Lung microvascular endothelial cell (primary cell): ENCODE data around the gene KCTD5. TPM values are rescaled to one million over a fixed set of nuclear protein-coding genes. Genes with fewer than 3 reads are reported as not detected.
"Not testable (repeated sequence)": the region's sequence is repeated elsewhere in the genome, so short reads cannot be mapped to it uniquely, and the experiment has no call there.

Source experiments
- DNase-seq, 2 donors: peaks; one replicate each; pipeline versions ENCODE4 v3.0.0 to v3.0.0-alpha.2; 2010; ENCODE audit warnings: low read depth in 2 of 2
- total RNA-seq: library from RNA; depleted of rRNA; stranded (reverse); fragments of >200 nt; gene quantifications from 2 replicates; pipeline ENCODE4 v1.2.1, GENCODE V29; 2014

The KCTD5 gene, protein sequence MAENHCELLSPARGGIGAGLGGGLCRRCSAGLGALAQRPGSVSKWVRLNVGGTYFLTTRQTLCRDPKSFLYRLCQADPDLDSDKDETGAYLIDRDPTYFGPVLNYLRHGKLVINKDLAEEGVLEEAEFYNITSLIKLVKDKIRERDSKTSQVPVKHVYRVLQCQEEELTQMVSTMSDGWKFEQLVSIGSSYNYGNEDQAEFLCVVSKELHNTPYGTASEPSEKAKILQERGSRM
- total RNA-seq: 13.3 and 17.5 TPM in 2 replicates

DNA sequence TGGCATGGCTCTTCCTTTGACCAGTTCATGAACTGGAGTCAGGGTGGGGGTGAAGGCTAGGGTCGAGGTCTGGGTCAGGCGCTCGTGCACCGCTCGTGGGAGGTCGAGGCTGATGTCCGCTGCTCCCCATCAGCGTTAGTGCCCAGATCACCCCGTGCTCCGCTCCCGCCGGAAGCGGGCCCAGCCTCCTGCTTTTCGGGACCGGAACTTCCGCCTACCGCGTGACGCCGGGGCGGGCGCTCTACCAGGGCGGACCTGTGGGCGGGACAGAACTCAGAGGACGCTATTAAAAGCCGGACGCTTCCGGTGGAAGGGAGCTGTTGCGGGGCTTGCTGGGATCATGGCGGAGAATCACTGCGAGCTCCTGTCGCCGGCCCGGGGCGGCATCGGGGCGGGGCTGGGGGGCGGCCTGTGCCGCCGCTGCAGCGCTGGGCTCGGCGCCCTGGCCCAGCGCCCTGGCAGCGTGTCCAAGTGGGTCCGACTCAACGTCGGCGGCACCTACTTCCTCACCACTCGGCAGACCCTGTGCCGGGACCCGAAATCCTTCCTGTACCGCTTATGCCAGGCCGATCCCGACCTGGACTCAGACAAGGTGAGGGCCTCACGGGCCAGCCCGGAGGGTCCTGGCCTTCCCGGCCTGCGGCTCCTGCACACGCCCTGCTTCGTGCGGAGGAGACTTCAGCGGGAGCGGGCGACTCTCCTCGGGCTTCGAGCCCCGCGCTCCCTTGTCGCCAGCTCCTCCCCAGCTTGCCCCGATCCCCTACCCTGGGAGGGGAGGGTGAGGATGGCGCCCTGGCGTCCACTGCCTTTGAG is at the start of gene KCTD5:
TSS of gene KCTD5 (plus strand) at position 315 of the 813 bp plus-strand sequence. CDS start at position 341, 26 bp downstream.
- peak; percentile 97 to 98 for DNase-seq

DNA sequence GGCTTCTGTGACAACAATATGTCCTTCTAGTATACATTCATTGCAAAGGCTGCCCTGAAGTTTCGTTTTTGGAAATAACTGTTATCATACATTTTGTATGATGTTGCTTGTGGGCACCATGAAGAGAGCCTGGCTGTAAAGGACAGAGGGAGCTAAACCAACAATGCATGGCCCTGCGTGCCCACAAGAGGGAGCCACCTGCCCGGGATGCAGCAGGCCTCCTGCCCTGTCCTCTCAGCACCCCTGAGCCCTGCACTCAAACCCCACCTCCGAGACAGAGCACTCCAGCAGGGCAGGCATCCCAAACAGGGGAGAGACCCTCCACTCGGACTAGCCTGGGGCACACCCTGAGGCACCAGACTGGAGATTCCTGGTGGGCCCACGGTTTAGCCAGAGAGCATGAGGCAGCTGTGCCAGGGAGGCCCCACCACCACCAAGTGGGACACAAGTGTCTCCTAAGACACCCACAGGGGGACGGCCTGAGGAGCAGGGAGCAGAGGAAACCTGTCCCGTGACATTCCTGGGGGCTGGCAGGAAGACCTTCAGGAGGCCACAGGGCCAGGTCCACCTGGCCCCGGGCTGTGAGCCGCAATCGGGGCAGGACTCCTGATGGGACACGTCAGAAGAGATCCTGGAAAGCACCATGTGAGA is 43.1 kb upstream of the KCTD5 start:
- DNase-seq: not testable (repeated sequence)

DNA sequence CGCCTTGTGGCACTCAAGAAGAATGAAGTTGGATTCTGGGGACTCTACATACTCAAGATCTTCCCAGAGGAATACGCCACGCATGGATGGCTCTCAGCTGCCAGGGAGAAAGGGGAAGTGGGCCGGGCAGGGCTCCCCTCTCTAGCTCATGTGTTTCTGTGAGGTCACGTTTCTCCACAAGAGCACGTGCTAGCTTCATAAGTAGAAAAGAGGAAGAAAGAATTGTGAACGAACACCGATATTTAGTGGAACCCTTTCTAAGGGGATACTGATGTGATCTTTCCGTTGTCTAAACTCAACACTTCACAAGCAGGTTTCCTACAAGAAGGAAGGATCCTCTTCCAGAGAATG is 42.6 kb upstream of the KCTD5 start:
- DNase-seq: not testable (repeated sequence)

DNA sequence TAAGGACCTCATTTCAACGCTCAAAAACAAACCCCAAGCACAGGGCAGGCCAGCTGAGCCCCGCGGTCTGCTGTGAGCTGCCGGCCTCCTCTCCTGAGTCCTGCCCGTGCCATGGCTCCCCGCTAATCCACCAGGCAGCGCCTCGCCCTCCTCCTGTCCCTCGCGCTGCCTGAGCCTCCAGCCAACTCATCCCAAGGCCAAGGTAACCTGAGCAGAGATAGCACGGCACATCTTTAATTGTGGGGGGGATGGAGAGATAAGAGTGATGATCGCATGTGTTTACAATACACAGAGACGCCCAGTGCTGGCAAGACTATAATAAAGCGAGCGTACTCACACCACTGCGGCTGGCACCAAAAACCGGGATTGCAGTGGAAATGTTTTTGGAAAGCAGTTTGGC is 39.8 kb upstream of the KCTD5 start:
- DNase-seq: not testable (repeated sequence)

DNA sequence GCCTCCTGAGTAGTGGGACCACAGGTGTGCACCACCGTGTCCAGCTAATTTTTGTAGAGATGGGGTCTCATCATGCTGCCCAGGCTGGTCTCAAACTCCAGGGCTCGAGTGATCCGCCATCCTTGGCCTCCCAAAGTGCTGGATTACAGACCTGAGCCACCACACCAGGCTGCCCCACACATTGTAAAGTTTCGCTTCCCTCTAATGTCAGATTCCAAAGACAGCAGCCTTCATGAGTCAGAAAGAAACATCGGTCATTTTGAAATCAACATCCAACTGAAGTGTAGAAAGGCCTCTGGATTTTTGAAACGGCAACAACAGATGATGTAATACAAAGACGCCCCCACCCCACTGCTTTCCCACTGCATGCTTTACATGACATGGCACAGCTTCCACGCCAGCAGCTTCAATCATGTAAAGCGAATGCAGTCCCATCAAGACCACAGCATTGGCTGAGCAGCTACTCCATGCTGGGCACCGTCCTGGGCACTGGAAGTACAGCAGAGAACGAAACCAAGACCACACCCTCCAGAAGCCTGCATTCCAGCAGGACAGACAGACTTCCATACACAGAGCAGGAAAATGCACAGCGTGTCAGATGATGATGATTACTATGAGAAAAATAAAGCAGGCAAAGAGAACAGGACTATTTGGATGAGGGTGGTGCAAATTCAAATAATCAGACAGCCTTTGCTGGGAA is 37.4 kb upstream of the KCTD5 start:
- not testable (repeated sequence) for DNase-seq

DNA sequence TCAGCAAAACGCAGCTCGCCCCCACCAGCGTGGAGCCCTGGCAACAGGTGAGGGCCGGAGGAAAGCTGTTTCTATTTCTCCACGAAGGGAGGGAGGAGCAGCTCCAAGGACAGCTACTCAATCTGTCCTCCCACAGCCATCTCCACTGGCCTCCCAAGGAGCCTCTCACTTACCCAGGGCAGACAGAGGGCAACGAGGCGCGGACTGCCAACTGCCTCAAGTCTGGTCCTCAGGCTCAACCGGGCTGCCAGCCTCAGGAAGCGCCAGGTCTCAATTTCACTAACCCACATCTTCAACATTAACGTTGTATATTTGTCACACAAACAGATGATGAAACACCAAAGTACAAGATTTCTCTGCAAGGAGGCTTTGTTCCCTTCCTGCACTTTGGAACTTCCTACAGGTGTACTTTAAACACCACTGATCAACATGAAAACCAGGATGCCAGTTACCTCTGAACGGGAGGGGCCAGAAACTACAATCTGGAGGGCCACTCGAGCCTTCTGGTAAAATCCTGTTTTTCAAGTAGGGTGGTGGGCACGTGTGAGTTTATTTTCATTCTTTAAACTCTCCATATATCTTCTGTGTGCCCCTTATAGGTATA is 31.0 kb upstream of the KCTD5 start:
- DNase-seq: not testable (repeated sequence)

DNA sequence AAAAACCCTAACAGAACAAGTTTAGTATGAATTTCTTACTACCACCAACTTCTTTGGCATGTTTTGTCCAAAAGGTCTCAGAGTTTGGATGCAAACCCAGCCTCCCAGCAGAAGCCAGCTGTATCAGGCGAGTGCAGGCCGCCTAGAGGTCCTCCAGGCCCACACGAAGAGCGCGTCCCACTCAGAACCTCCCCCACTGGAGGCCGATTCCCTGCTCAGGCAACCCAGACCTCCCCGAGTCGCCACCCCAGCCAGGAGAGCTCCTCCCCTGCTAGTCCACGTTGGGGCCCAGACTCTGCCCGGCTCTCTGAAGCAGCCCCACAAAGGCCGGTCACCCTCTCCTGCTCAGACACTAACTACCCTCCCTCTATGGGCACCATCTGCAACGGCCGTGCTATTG is 28.4 kb upstream of the KCTD5 start:
- not testable (repeated sequence) for DNase-seq

DNA sequence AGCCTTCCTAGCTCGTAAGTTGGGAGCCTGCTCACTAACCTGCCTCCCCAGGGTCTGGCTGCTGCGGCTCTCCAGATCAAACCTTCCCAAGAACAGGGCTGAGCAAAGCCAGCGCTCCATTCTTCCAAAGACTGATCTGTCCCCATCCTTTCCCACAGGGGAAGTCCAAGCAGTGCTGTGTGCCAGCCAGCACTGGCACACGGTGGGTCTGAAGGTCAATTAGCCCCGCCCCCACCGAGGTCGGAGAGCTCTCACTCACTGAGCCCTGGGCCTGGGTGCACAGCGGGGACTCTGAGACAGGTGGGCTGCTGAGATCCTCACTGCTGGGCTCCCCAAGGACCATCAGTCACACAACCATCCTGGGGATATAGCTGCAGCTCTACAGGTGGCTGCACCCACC is 27.4 kb upstream of the KCTD5 start:
- DNase-seq: not testable (repeated sequence)

DNA sequence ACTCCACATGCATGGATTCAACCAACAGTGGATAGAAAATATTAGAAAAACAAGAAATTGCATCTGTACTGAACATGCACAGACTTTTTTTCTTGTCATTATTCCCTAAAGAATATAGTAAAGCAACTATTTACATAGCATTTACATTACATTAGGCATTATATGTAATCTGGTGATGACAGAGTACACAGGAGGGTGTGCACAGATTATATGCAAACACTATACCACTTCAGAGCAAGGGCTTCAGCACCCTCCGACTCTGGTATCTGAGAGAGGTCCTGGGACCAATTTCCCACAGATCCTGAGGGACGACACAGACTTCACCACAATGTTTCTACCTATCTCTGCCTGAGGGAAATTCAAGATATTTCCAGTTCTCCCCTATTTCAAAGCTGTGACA is 25.3 kb upstream of the KCTD5 start:
- DNase-seq: no peak

DNA sequence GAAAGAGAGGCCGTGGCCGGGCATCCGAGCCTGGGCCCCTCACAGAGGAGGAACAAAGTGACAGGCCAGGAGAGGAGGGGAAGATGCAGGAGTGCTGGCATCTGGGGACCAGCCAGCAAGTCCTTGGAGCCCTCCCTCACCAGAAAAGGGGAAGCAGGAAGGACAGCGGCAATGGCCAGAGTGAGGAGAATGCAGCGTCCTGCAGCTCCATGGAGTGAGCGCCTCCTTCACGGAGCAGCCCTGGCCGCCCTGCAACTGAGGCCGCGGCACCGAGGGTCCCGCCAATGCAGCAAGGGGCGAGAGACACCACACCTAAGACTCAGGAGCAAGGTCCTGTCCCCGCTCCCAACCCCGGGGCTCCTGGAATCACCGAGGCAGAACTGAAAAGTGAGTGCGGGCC is 24.5 kb upstream of the KCTD5 start:
- not testable (repeated sequence) for DNase-seq

DNA sequence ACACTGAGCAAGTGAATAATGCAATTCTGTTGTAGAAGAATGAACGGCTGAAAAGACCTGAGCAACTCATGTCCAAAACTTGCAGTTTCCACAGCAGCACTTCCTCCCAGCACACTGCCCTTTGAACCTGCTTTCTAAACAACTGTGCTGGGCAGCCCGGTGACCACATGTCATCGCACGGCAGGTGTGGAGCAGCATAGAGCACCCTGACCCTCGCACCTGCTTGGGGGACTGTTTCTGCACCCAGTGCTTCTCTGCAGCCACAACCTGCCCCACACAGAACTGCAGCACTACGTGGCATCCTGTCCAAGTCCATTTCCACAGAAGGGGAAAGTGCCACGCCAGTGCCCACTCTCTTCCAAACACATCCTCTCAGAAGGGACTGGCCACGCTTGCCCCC is 22.8 kb upstream of the KCTD5 start:
- peak in 1 of 2 donors; percentile 15 for DNase-seq

DNA sequence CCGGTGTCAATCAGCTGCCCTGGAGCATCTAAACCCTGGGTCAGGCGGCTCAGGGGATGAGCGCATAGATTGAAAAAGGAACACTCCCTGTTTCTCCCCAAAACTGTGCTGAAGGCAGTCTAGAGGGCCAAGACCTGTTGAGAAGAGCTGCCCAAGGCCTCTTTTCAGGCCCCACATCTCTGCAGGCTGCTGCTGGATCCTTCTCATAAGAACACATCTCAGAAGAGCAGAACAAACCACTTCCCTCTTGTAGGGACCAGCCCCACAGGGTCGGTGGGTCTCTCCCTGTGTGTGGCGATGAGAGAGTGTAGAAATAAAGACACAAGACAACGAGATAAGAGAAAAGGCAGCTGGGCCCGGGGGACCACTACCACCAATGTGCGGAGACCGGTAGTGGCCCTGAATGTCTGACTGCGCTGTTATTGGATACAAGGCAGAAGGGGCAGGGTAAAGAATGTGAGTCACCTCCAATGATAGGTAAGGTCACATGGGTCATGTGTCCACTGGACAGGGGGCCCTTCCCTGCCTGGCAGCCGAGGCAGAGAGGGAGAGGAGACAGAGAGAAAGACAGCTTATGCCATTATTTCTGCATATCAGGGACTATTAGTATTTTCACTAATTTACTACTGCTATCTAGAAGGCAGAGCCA is 22.2 kb upstream of the KCTD5 start:
- not testable (repeated sequence) for DNase-seq

DNA sequence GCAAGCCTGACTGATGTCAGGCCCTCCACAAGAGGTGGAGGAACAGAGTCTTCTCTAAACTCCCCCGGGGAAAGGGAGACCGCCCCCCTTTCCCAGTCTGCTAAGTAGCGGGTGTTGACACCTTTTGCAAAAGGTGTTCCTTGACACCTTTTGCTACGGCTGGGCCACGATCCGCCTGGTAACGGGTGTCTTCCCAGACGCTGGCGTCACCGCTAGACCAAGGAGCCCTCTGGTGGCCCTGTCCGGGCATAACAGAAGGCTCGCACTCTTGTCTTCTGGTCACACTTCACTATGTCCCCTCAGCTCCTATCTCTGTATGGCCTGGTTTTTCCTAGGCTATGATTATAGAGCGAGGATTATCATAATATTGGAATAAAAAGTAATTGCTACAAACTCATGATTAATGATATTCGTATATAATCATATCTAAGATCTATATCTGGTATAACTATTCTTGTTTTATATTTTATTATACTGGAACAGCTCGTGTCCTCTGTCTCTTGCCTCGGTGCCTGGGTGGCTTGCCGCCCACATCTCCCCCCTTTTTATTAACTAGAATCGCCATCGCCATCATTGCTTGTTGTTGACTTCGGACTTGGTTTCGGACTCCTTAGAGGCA is 21.5 kb upstream of the KCTD5 start:
- DNase-seq: not testable (repeated sequence)

DNA sequence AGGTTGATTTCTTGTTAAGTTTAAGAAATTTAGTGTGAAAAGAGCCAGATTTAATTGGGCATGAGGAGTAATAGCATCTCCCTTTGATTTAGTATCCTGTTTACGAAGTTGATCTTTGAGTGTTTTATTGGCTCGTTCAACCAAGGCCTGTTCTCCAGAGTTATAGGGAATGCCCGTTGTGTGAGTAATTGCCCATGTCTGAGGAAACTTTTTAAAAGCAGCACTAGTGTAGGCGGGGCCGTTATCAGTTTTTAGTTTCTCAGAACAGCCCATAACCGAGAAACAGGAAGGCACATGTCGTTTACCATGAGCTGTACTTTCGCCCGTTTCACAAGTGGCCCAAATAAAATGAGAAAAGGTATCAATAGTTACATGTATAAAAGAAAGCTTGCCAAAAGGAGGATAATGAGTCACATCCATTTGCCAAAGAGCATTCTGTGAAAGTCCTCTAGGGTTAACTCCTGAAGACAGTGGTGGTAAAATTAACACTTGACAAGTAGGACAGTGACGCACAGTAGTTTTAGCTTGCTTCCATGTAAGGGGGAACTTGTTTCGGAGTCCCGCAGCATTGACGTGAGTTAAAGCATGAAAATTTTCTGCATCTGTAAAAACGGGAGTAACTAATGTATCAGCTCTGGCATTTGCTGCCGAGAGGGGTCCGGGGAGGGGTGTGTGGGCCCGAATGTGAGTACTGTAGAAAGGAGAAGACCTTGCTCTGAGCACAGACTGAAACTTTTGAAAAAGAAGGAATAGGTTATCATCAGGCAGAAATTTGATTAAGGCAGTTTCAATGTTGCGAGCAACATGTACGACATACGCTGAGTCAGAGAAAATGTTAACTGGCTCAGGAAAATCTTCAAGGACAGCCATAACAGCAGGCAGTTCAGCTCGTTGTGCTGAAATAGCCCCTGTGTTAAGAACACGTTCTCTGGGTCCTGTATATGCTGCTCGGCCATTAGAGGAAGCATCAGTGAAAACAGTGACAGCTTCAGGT is 18.5 kb upstream of the KCTD5 start:
- DNase-seq: no peak

DNA sequence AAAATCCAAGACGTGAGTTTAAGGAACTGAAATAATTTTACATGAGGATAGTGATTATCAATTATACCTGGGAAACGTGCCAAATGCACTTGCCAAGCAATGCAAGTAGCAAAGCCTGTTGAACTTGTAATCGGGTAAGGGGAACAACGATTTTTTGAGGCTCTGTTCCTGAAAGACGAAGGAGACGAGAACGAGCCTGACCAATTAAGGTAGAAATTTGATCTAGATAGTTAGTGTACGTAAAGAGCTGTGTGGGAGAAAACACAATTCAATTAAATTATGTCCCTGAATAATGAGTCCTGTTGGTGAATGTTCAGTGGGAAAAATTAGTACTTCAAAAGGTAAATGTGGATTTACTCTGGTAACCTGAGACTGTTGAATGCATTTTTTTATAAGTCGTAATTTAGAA is 17.7 kb upstream of the KCTD5 start:
- DNase-seq: no peak

DNA sequence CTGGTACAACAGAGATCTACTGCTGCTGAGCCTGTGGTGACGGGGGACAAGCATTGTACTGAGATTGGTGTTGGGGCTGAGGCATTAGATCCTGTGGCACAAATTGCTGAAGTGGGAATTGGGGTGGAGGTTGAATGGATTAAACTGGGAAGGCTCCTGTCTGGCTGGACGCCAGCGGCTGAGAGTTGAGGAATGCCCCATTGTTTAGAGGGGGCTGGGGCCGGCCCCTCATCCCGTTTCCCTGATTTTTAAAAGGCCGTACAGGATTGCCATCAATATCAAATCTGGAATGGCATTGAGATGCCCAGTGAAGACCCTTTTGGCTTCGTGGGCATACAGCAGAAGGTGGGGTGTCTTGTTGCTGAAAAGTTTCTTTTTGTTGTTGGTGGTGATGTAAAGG is 15.7 kb upstream of the KCTD5 start:
- not testable (repeated sequence) for DNase-seq

DNA sequence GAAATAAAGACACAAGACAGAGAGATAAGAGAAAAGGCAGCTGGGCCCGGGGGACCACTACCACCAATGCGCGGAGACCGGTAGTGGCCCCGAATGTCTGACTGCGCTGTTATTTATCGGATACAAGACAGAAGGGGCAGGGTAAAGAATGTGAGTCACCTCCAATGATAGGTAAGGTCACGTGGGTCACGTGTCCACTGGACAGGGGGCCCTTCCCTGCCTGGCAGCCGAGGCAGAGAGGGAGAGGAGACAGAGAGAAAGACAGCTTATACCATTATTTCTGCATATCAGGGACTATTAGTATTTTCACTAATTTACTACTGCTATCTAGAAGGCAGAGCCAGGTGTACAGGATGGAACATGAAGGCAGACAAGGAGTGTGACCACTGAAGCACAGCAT is 12.7 kb upstream of the KCTD5 start:
- DNase-seq: not testable (repeated sequence)

DNA sequence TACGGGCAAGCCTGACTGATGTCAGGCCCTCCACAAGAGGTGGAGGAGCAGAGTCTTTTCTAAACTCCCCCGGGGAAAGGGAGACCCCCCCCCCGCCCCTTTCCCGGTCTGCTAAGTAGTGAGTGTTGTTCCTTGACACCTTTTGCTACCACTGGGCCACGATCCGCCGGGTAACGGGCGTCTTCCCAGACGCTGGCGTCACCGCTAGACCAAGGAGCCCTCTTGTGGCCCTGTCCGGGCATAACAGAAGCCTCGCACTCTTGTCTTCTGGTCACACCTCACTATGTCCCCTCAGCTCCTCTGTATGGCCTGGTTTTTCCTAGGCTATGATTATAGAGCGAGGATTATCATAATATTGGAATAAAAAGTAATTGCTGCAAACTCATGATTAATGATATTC is 12.3 kb upstream of the KCTD5 start:
- peak; percentile 16 to 61 for DNase-seq

DNA sequence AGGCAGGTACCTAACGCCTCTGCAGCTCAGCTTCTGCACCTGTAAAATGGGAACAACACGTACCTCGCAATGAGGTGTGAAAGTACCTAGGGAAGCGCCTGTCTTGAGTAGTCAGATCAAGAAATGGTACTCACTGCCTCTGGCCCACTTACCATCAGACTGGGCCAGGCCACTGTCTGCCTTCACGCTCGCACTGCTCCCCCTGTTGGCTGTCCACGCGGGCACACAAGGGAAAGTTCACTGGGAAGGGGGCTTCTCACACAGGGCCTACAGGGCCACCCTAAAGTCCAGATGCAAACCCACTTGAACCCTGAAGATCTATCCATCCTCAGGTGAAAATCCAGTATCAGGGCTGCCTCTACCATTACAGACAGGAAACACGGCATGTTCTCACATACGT is 11.1 kb upstream of the KCTD5 start:
- DNase-seq: peak in 1 of 2 donors; percentile 17
